ENCODE data around the gene CLPTM1. TPM values are rescaled to one million over a fixed set of nuclear protein-coding genes. Genes with fewer than 3 reads are reported as not detected.
A peak's percentile ranks its signal among the peaks of the same experiment; 100 is the strongest.

CLPTM1 gene
- total and polyA plus RNA-seq, 2 donors (not counting 1 experiment from before 2014, with no cell fraction given): 121 to 129 TPM

DNA sequence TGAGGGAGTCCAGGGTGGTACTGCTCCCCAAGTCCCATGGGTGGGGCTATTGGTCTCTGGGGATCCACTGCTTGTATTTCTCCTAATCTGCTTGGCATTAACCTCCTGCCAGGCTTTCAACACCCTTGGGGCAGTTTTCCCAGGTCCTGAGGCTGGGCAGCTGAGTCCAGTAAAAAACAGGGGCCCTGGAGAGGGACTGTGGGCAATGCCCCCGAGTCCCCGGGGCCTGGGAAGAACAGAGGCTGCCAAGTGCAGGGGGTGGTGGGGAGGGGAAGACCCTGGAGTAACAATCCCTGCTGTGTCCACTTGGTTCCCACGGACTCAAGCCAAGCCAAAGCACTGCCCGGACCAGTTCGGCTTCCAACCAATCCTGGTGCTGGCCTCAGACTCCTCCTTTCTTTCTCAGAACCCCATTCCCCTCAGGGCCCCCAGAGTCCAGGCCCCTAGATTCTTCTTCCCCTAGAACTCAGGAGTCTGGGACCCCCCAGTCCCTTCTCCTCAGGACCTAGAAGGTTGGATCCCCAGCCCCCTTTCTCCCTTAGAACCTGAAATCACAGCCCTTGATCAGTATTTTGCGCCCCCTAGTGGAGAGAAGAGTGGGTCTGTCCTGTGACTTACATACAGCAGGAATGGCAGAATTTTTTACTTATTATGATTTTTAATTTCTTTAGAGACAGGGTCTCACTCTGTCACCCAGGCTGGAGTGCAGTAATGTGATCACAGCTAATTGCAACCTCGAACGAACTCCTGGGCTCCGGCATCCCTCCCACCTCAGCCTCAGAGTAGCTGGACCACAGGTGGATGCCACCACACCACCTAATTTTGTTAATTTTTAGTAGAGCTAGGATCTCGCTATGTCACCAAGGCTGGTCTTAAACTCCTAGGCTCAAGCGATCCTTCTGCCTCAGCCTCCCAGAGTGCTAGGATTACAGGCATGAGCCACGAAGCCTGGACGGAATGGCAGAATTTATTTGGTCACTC lies 3.7 kb upstream of the CLPTM1 start:
- ChIA-PET POLR2A (interaction anchor here (1.1 kb wide), 1 partner anchor 141 kb away, joined by 3 read pairs; no protein-coding TSS in a partner anchor), CTCF (interaction anchor here (0.7 to 2.5 kb wide), 17 partner anchors 10 to 263 kb away, joined by 3 to 27 read pairs (median 5); partner anchors contain the start of gene APOE)
- peaks cover 26% of the 10 kb centered on the region for H3K4me1 Mint-ChIP-seq
- Histone ChIP-seq H3K27ac (ENCODE audit: low read length in 2 of 2) (no peak overlapping the region), H3K36me3 (replicated peaks in 1 of 2; ENCODE audit: control extremely low read depth in 1 of 2, control insufficient read depth in 1 of 2, extremely low read depth in 1 of 2, insufficient read depth in 2 of 2, low read length in 1 of 2) (peaks cover 0 to 4% of the 10 kb centered on the region in 2 experiments), H3K9me3 (ENCODE audit: control extremely low read depth in 1 of 3, control insufficient read depth in 2 of 3, insufficient read depth in 1 of 3, low read length in 2 of 3) (no peaks in the 10 kb centered on the region), H2AFZ (ENCODE audit: insufficient read depth, low read depth, low read length, poor library complexity, severe bottlenecking) (peak overlapping the region; percentile 12), H3K4me3 (ENCODE audit: control extremely low read depth in 1 of 5, extremely low read depth in 1 of 5, insufficient read depth in 1 of 5, low read depth in 2 of 5, low read length in 4 of 5) (no peak overlapping the region), H3K79me2 (ENCODE audit: control insufficient read depth, insufficient read depth, low read length) (peaks cover 58% of the 10 kb centered on the region), H3K4me2 (replicated peaks; ENCODE audit: low read depth, low read length, poor library complexity, severe bottlenecking) (no peak overlapping the region), H3K9ac (ENCODE audit: low read length) (no peak overlapping the region), H3K27me3 (replicated peaks in 1 of 4; ENCODE audit: control extremely low read depth in 1 of 4, control insufficient read depth in 3 of 4, insufficient read depth in 4 of 4, low read length in 3 of 4) (no peaks in the 10 kb centered on the region), H3K4me1 (ENCODE audit: control insufficient read depth in 2 of 2, insufficient read depth in 2 of 2, low read length in 2 of 2) (peaks cover 17 to 22% of the 10 kb centered on the region in 2 donors), H4K20me1 (ENCODE audit: control insufficient read depth, insufficient read depth, low read length, poor library complexity, severe bottlenecking) (peaks cover 15% of the 10 kb centered on the region)
- no peak overlapping the region for H3K27ac Mint-ChIP-seq
- H3K4me3 Mint-ChIP-seq: no peak overlapping the region
- ATAC-seq (ENCODE audit: low read depth) (no peak), DNase-seq (peak; percentile 83)
- H3K9me3 Mint-ChIP-seq (ENCODE audit: insufficient read depth): no peaks in the 10 kb centered on the region
- intact Hi-C loops (cut with micrococcal nuclease): loop anchor here (1.0 to 5.0 kb wide), 3 partner anchors 48 to 262 kb away; no protein-coding TSS in a partner anchor
- 95% methylated on average over 8 of the region's 13 CpGs for WGBS (ENCODE audit: insufficient coverage)
- TF ChIP-seq CTCF (IDR thresholded peaks at IDR 0.05) (peak; percentile 88), EZH2 (IDR thresholded peaks at IDR 0.05; ENCODE audit: borderline replicate concordance, insufficient read depth, low read depth, low read length, poor library complexity, severe bottlenecking) (no peak)
- H3K27me3 Mint-ChIP-seq: no peaks in the 10 kb centered on the region
